Measurements from ENCODE around the gene MYOM1.

Gene MYOM1

GRCh38 chr18:3183103-3183717, 36.6 kb downstream of the MYOM1 start:
- no peak for DNase-seq

- DNase-seq = no peak
Observed at GRCh38 chr18:3180325-3180724, 39.4 kb downstream of the MYOM1 start.

GRCh38 chr18:3179430-3180089, 40.2 kb downstream of the MYOM1 start:
- DNase-seq = no peak

- DNase-seq = no peak
Observed at GRCh38 chr18:3177902-3178687, 41.7 kb downstream of the MYOM1 start.

GRCh38 chr18:3175195-3175758, 44.5 kb downstream of the MYOM1 start:
- DNase-seq = no peak

GRCh38 chr18:3172097-3172496, 47.7 kb downstream of the MYOM1 start:
- no peak for DNase-seq

GRCh38 chr18:3171631-3172030, 48.1 kb downstream of the MYOM1 start:
- DNase-seq = no peak

GRCh38 chr18:3170441-3171161, 49.2 kb downstream of the MYOM1 start:
- no peak for DNase-seq

- DNase-seq = no peak
Observed at GRCh38 chr18:3164381-3164780, 55.4 kb downstream of the MYOM1 start.

- DNase-seq = no peak
Observed at GRCh38 chr18:3163968-3164367, 55.8 kb downstream of the MYOM1 start.

GRCh38 chr18:3162181-3162580, 57.6 kb downstream of the MYOM1 start:
- DNase-seq = no peak

- DNase-seq = no peak
Observed at GRCh38 chr18:3159830-3160229, 59.9 kb downstream of the MYOM1 start.

GRCh38 chr18:3157606-3158005, 62.2 kb downstream of the MYOM1 start:
- DNase-seq = no peak

- DNase-seq = no peak
Observed at GRCh38 chr18:3157086-3157485, 62.7 kb downstream of the MYOM1 start.

- no peak for DNase-seq
Observed at GRCh38 chr18:3156325-3156640, 63.5 kb downstream of the MYOM1 start.

- no peak for DNase-seq
Observed at GRCh38 chr18:3154214-3154613, 65.6 kb downstream of the MYOM1 start.

GRCh38 chr18:3153107-3153704, 66.6 kb downstream of the MYOM1 start:
- DNase-seq = no peak

GRCh38 chr18:3152294-3152693, 67.5 kb downstream of the MYOM1 start:
- DNase-seq = no peak

- peak in 1 of 2 experiments; percentile 39 for DNase-seq
Observed at GRCh38 chr18:3151399-3152264, 68.1 kb downstream of the MYOM1 start.

- no peak for DNase-seq
Observed at GRCh38 chr18:3150688-3151087, 69.1 kb downstream of the MYOM1 start.

GRCh38 chr18:3150274-3150673, 69.5 kb downstream of the MYOM1 start:
- DNase-seq = no peak

All from NCI-H446 (cell line).